BLaER1 treated with 17β-estradiol and CSF1 and Interleukin-3, amounts not matched to agents 10 nM and 100 nM (cell line): Measurements from ENCODE around the gene SMG1.

Experiments used
- H3K27ac ChIP-seq, 11 experiments: shearing (Covaris generic); formaldehyde crosslinking; 2 replicates each; pipeline ENCODE4 v1.8.1; 2022
- H3K27me3 ChIP-seq, 11 experiments: shearing (Covaris generic); formaldehyde crosslinking; 2 replicates each; pipeline ENCODE4 v1.8.1; 2022
- H3K36me3 ChIP-seq, 11 experiments: shearing (Covaris generic); formaldehyde crosslinking; 2 replicates each; pipeline ENCODE4 v1.8.1; 2022
- H3K4me1 ChIP-seq, 10 experiments: shearing (Covaris generic); formaldehyde crosslinking; 2 replicates each; pipeline ENCODE4 v1.8.1; 2022
- H3K4me2 ChIP-seq, 11 experiments: shearing (Covaris generic); formaldehyde crosslinking; 2 replicates each; pipeline ENCODE4 v1.8.1; 2022
- H3K4me3 ChIP-seq, 10 experiments: shearing (Covaris generic); formaldehyde crosslinking; 2 replicates each; pipeline ENCODE4 v1.8.1; 2022
- H3K9ac ChIP-seq, 11 experiments: shearing (Covaris generic); formaldehyde crosslinking; 2 replicates each; pipeline ENCODE4 v1.8.1; 2022
- H3K9me3 ChIP-seq, 11 experiments: shearing (Covaris generic); formaldehyde crosslinking; replicated peaks in 1 of 11; 2 replicates each; pipeline ENCODE4 v1.8.1; 2022
- H4K20me1 ChIP-seq, 11 experiments: shearing (Covaris generic); formaldehyde crosslinking; 2 replicates each; pipeline ENCODE4 v1.8.1; 2022
- Cebpa-rat ChIP-seq, 11 experiments: shearing (Covaris generic); IDR thresholded peaks; 2 replicates each; pipeline ENCODE4 v1.8.1; 2022

SMG1 gene

GRCh38 chr16:18804540-18804939, 121.7 kb downstream of the SMG1 start:
- Histone ChIP-seq H3K36me3 (peaks cover 30 to 61% (median 39%) of the 10 kb centered on the region in 11 experiments), H3K27me3 (no peaks in the 10 kb centered on the region), H3K9ac (peak overlapping the region; percentile 24 to 83 (median 69); a peak in 20 of 22 replicates), H3K27ac (peak overlapping the region; percentile 38 to 98 (median 90); a peak in 20 of 22 replicates), H3K4me3 (peak overlapping the region in 3 of 10 experiments; percentile 2 to 41 (median 4); a peak in 3 of 20 replicates), H4K20me1 (peaks cover 9 to 24% (median 16%) of the 10 kb centered on the region in 11 experiments; a peak in 21 of 22 replicates), H3K9me3 (peaks cover 0 to 6% (median 0%) of the 10 kb centered on the region in 11 experiments; a peak in 3 of 22 replicates), H3K4me2 (peak overlapping the region; percentile 2 to 88 (median 70); a peak in 18 of 22 replicates), H3K4me1 (peaks cover 30 to 60% (median 52%) of the 10 kb centered on the region in 10 experiments)
- no peak for TF ChIP-seq Cebpa-rat (IDR thresholded peaks at IDR 0.05)

GRCh38 chr16:18803569-18804462, 122.4 kb downstream of the SMG1 start:
- H4K20me1 ChIP-seq, result peaks cover 16 to 31% (median 24%) of the 10 kb centered on the region in 11 experiments; a peak in 21 of 22 replicates
- peak overlapping the region in 3 of 10 experiments; percentile 2 to 41 (median 4); a peak in 4 of 20 replicates for H3K4me3 ChIP-seq
- 0 out of 22 replicates have a peak, but pooled peaks of 1 of the 11 experiments have one; percentile 15 for TF ChIP-seq Cebpa-rat (IDR thresholded peaks at IDR 0.05)
- peaks cover 23 to 61% (median 37%) of the 10 kb centered on the region in 11 experiments for H3K36me3 ChIP-seq
- H3K27ac ChIP-seq, result peak overlapping the region; percentile 38 to 98 (median 90); a peak in 20 of 22 replicates
- peaks cover 0 to 6% (median 0%) of the 10 kb centered on the region in 11 experiments; a peak in 3 of 22 replicates for H3K9me3 ChIP-seq
- peaks cover 37 to 68% (median 60%) of the 10 kb centered on the region in 10 experiments for H3K4me1 ChIP-seq
- H3K27me3 ChIP-seq, result no peaks in the 10 kb centered on the region
- H3K4me2 ChIP-seq, result peak overlapping the region; percentile 2 to 88 (median 70); a peak in 21 of 22 replicates
- H3K9ac ChIP-seq, result peak overlapping the region; percentile 24 to 83 (median 69); a peak in 20 of 22 replicates

- peaks cover 41 to 77% (median 69%) of the 10 kb centered on the region in 10 experiments for H3K4me1 ChIP-seq
- peaks cover 21 to 61% (median 37%) of the 10 kb centered on the region in 11 experiments; a peak in 21 of 22 replicates for H3K36me3 ChIP-seq
- H3K4me2 ChIP-seq, result peak overlapping the region; percentile 56 to 94 (median 78); a peak in 20 of 22 replicates
- H3K27me3 ChIP-seq, result no peaks in the 10 kb centered on the region
- peak overlapping the region in 9 of 11 experiments; percentile 52 to 98 (median 92); a peak in 17 of 22 replicates for H3K27ac ChIP-seq
- H3K9me3 ChIP-seq, result peaks cover 0 to 6% (median 0%) of the 10 kb centered on the region in 11 experiments; a peak in 3 of 22 replicates
- peak overlapping the region in 4 of 10 experiments; percentile 57 to 91 (median 66); a peak in 2 of 20 replicates for H3K4me3 ChIP-seq
- TF ChIP-seq Cebpa-rat (IDR thresholded peaks at IDR 0.05), result no peak
- H3K9ac ChIP-seq, result peak overlapping the region in 7 of 11 experiments; percentile 57 to 98 (median 69); a peak in 9 of 22 replicates
- peaks cover 25 to 41% (median 33%) of the 10 kb centered on the region in 11 experiments; a peak in 21 of 22 replicates for H4K20me1 ChIP-seq
These were observed 123.4 kb downstream of the SMG1 start for GRCh38 chr16:18802767-18803343.

GRCh38 chr16:18801145-18801972, 124.8 kb downstream of the SMG1 start, which contains the start of gene ARL6IP1:
Gene ARL6IP1 (minus strand): TSS chr16:18801549. CDS start chr16:18801466, 83 bp downstream.
- H3K36me3 ChIP-seq, result peaks cover 23 to 61% (median 41%) of the 10 kb centered on the region in 11 experiments

GRCh38 chr16:18800775-18801144, 125.4 kb downstream of the SMG1 start:
- peak overlapping the region; percentile 85 to 98 (median 95) for H3K27ac ChIP-seq
- H3K4me1 ChIP-seq, result peaks cover 41 to 68% (median 63%) of the 10 kb centered on the region in 10 experiments
- peak overlapping the region; percentile 83 to 98 (median 90) for H3K4me3 ChIP-seq
- H4K20me1 ChIP-seq, result peaks cover 42 to 55% (median 54%) of the 10 kb centered on the region in 11 experiments; a peak in 21 of 22 replicates
- peaks cover 0 to 6% (median 0%) of the 10 kb centered on the region in 11 experiments; a peak in 3 of 22 replicates for H3K9me3 ChIP-seq
- H3K4me2 ChIP-seq, result peak overlapping the region; percentile 81 to 100 (median 93)
- peak overlapping the region; percentile 93 to 98 (median 96) for H3K9ac ChIP-seq
- peaks cover 29 to 61% (median 41%) of the 10 kb centered on the region in 11 experiments for H3K36me3 ChIP-seq
- no peaks in the 10 kb centered on the region for H3K27me3 ChIP-seq
- TF ChIP-seq Cebpa-rat (IDR thresholded peaks at IDR 0.05), result no peak

More at GRCh38 chr16:18801145-18801972, 124.8 kb downstream of the SMG1 start, which contains the start of gene ARL6IP1:
- TF ChIP-seq Cebpa-rat (IDR thresholded peaks at IDR 0.05), result no peak
- Histone ChIP-seq H3K9ac (peak within 1 kb of the TSS; percentile 93 to 98 (median 96)), H3K4me1 (peaks cover 41 to 74% (median 68%) of the 10 kb centered on the region in 10 experiments), H3K4me3 (peak within 1 kb of the TSS; percentile 83 to 98 (median 90)), H3K4me2 (peak within 1 kb of the TSS; percentile 81 to 100 (median 94)), H3K9me3 (peaks cover 0 to 6% (median 0%) of the 10 kb centered on the region in 11 experiments; a peak in 3 of 22 replicates), H3K27ac (peak within 1 kb of the TSS; percentile 85 to 98 (median 95)), H4K20me1 (peaks cover 38 to 49% (median 48%) of the 10 kb centered on the region in 11 experiments; a peak in 21 of 22 replicates), H3K27me3 (no peaks in the 10 kb centered on the region)

- no peaks in the 10 kb centered on the region for H3K27me3 ChIP-seq
- peak overlapping the region; percentile 93 to 98 (median 96) for H3K9ac ChIP-seq
- peak overlapping the region; percentile 85 to 98 (median 95) for H3K27ac ChIP-seq
- peaks cover 41 to 63% (median 58%) of the 10 kb centered on the region in 10 experiments for H3K4me1 ChIP-seq
- H3K36me3 ChIP-seq, result peaks cover 34 to 61% (median 44%) of the 10 kb centered on the region in 11 experiments
- H4K20me1 ChIP-seq, result peaks cover 42 to 60% (median 55%) of the 10 kb centered on the region in 11 experiments; a peak in 21 of 22 replicates
- H3K4me2 ChIP-seq, result peak overlapping the region; percentile 81 to 100 (median 93)
- no peak for TF ChIP-seq Cebpa-rat (IDR thresholded peaks at IDR 0.05)
- H3K9me3 ChIP-seq, result peaks cover 0 to 6% (median 0%) of the 10 kb centered on the region in 11 experiments; a peak in 3 of 22 replicates
- peak overlapping the region; percentile 83 to 98 (median 90) for H3K4me3 ChIP-seq
These were observed 125.9 kb downstream of the SMG1 start for GRCh38 chr16:18800293-18800692.

GRCh38 chr16:18799500-18799899, 126.7 kb downstream of the SMG1 start:
- peak overlapping the region in 9 of 11 experiments; percentile 90 to 98 (median 96); a peak in 14 of 22 replicates for H3K27ac ChIP-seq
- no peaks in the 10 kb centered on the region for H3K27me3 ChIP-seq
- peaks cover 42 to 65% (median 55%) of the 10 kb centered on the region in 11 experiments; a peak in 21 of 22 replicates for H4K20me1 ChIP-seq
- peak overlapping the region; percentile 93 to 98 (median 96) for H3K9ac ChIP-seq
- H3K9me3 ChIP-seq, result peaks cover 0 to 6% (median 0%) of the 10 kb centered on the region in 11 experiments; a peak in 3 of 22 replicates
- peaks cover 42 to 68% (median 51%) of the 10 kb centered on the region in 11 experiments for H3K36me3 ChIP-seq
- peak overlapping the region; percentile 81 to 100 (median 93) for H3K4me2 ChIP-seq
- TF ChIP-seq Cebpa-rat (IDR thresholded peaks at IDR 0.05), result no peak
- H3K4me1 ChIP-seq, result peaks cover 37 to 55% (median 50%) of the 10 kb centered on the region in 10 experiments
- H3K4me3 ChIP-seq, result peak overlapping the region; percentile 83 to 98 (median 90)
